Middle frontal gyrus (tissue), 1 donor: ENCODE results near the gene TRIML1.
"Not testable (repeated sequence)": the region's sequence is repeated elsewhere in the genome, so short reads cannot be mapped to it uniquely, and the experiment has no call there.

Experiments used
- DNase-seq: peaks from one replicate; pipeline ENCODE4 v3.0.0-alpha.2; 2015; ENCODE audit warnings: low spot score; ENCODE audit errors: extremely low spot score

Gene TRIML1

GRCh38 chr4:188154668-188155405 is 15.6 kb downstream of the TRIML1 start:
- DNase-seq, result no peak

GRCh38 chr4:188158336-188158735 is 19.1 kb downstream of the TRIML1 start:
- DNase-seq, result no peak

- not testable (repeated sequence) for DNase-seq
Observed at GRCh38 chr4:188159513-188160226, 20.4 kb downstream of the TRIML1 start.

GRCh38 chr4:188160406-188160805 is 21.2 kb downstream of the TRIML1 start:
- no peak for DNase-seq

- no peak for DNase-seq
Observed at GRCh38 chr4:188161167-188161566, 21.9 kb downstream of the TRIML1 start.

- no peak for DNase-seq
Observed at GRCh38 chr4:188162698-188163097, 23.5 kb downstream of the TRIML1 start.

GRCh38 chr4:188168726-188169373 is 29.6 kb downstream of the TRIML1 start:
- DNase-seq, result no peak

GRCh38 chr4:188171551-188171950 is 32.3 kb downstream of the TRIML1 start:
- DNase-seq, result no peak

- DNase-seq, result no peak
Observed at GRCh38 chr4:188175288-188175687, 36.0 kb downstream of the TRIML1 start.

- no peak for DNase-seq
Observed at GRCh38 chr4:188177997-188178675, 38.9 kb downstream of the TRIML1 start.

- DNase-seq, result no peak
Observed at GRCh38 chr4:188178806-188179205, 39.6 kb downstream of the TRIML1 start.

- no peak for DNase-seq
Observed at GRCh38 chr4:188187106-188187505, 47.9 kb downstream of the TRIML1 start.

GRCh38 chr4:188190461-188190860 is 51.2 kb downstream of the TRIML1 start:
- DNase-seq, result no peak

- DNase-seq, result no peak
Observed at GRCh38 chr4:188194421-188194820, 55.2 kb downstream of the TRIML1 start.

GRCh38 chr4:188195389-188195985 is 56.2 kb downstream of the TRIML1 start:
- DNase-seq, result no peak

GRCh38 chr4:188196134-188196735 is 57.0 kb downstream of the TRIML1 start:
- DNase-seq, result no peak
